OCI-LY7 (cell line): Measurements from ENCODE around the gene KDM4B. TPM values are rescaled to one million over a fixed set of nuclear protein-coding genes. Genes with fewer than 3 reads are reported as not detected.

Source experiments
- BruUV-seq: library from RNA; stranded (reverse); fragments of 400-500 nt; replicated peaks from 2 replicates; lab custom pipeline; 2021; lab: Mats Ljungman, UMichigan
- CTCF ChIA-PET: fragments of 300-600 bp; sonication (Branson Sonifier 250); formaldehyde crosslinking; loops from one replicate; lab custom pipeline; 2022; ENCODE audit warnings: antibody characterized with exemption; ENCODE audit not compliant: unreplicated experiment; lab: Charles Lee
- POLR2A ChIA-PET: fragments of 300-600 bp; sonication (Branson Sonifier 250); formaldehyde crosslinking; loops from one replicate; lab custom pipeline; 2022; ENCODE audit warnings: antibody characterized with exemption; lab: Charles Lee
- DNase-seq: peaks from one replicate; pipeline ENCODE4 v3.0.0-alpha.2; 2015; ENCODE audit warnings: low spot score
- H2AFZ ChIP-seq: fragments of 200-600 bp; sonication (generic), shearing (Covaris generic); 2 replicates; pipeline ENCODE4 v1.6.1; 2014; ENCODE audit warnings: mild to moderate bottlenecking, antibody characterized with exemption, low read length, moderate library complexity
- H3K27ac ChIP-seq: fragments of 200-600 bp; sonication (generic); 2 replicates; pipeline ENCODE4 v1.5.1; 2014; ENCODE audit warnings: mixed run types, low read depth, mild to moderate bottlenecking, moderate library complexity, low read length, inconsistent platforms; ENCODE audit not compliant: poor library complexity, severe bottlenecking
- H3K36me3 ChIP-seq: fragments of 200-600 bp; sonication (generic); 2 replicates; pipeline ENCODE4 v1.6.1; 2014; ENCODE audit warnings: mild to moderate bottlenecking, antibody characterized with exemption, low read length, moderate library complexity, mixed read lengths; ENCODE audit not compliant: insufficient read depth
- H3K4me1 ChIP-seq: fragments of 200-600 bp; sonication (generic); 2 replicates; pipeline ENCODE4 v1.5.1; 2014; ENCODE audit warnings: mild to moderate bottlenecking, low read length; ENCODE audit not compliant: insufficient read depth, poor library complexity, severe bottlenecking
- H3K4me2 ChIP-seq: fragments of 200-600 bp; sonication (generic); 2 replicates; pipeline ENCODE4 v1.6.1; 2014; ENCODE audit warnings: mild to moderate bottlenecking, low read length
- H3K4me3 ChIP-seq: fragments of 200-600 bp; sonication (generic); 2 replicates; pipeline ENCODE4 v1.5.1; 2014; ENCODE audit warnings: mild to moderate bottlenecking, low read depth, low read length; ENCODE audit not compliant: poor library complexity, severe bottlenecking
- H3K79me2 ChIP-seq: fragments of 200-600 bp; sonication (generic); 2 replicates; pipeline ENCODE4 v1.6.1; 2016; ENCODE audit warnings: low read depth, mild to moderate bottlenecking, low read length, moderate library complexity, mixed read lengths; ENCODE audit not compliant: insufficient read depth
- H3K9me2 ChIP-seq: fragments of 200-600 bp; sonication (generic); 2 replicates; pipeline ENCODE4 v1.6.1; 2016; ENCODE audit warnings: mild to moderate bottlenecking, low read length, mixed read lengths; ENCODE audit not compliant: insufficient read depth
- H3K9me3 ChIP-seq: fragments of 200-600 bp; sonication (generic); 2 replicates; pipeline ENCODE4 v1.6.1; 2014; ENCODE audit warnings: mild to moderate bottlenecking, mixed run types, low read length, mixed read lengths
- H4K20me1 ChIP-seq: fragments of 200-600 bp; sonication (generic); 2 replicates; pipeline ENCODE4 v1.6.1; 2014; ENCODE audit warnings: mild to moderate bottlenecking, antibody characterized with exemption, low read length, moderate library complexity, mixed read lengths; ENCODE audit not compliant: insufficient read depth
- EZH2phosphoT487 ChIP-seq: fragments of 200-600 bp; sonication (generic); IDR thresholded peaks from 2 replicates; pipeline ENCODE4 v1.6.1; 2018; ENCODE audit warnings: low read depth, borderline replicate concordance, mild to moderate bottlenecking, mixed run types, antibody characterized with exemption, low read length, moderate library complexity, mixed read lengths
- intact Hi-C: fragments of 100-400 bp; cut with micrococcal nuclease; formaldehyde crosslinking; loops from one replicate; pipeline ENCODE4 v1.10.0; 2022; ENCODE audit not compliant: unreplicated experiment
- total RNA-seq, 2 experiments: library from RNA; depleted of rRNA in 1 of 2; stranded (reverse); fragments of >200 nt in 1 of 2; shearing (Covaris generic) in 1 of 2; gene quantifications; 2 replicates each; pipeline ENCODE4 v1.2.3, GENCODE V29; 2014 to 2022
- TF ChIP-seq, protein P1 (sequence below): fragments of 200-600 bp; sonication (generic); conservative IDR thresholded peaks from 2 replicates; pipeline ENCODE4 v1.5.1; 2014; ENCODE audit warnings: mild to moderate bottlenecking, antibody characterized with exemption, low read length, moderate library complexity, mixed read lengths

The KDM4B gene
- total RNA-seq, 2 experiments from 2014 or later = 24.3 to 44.2 TPM

DNA sequence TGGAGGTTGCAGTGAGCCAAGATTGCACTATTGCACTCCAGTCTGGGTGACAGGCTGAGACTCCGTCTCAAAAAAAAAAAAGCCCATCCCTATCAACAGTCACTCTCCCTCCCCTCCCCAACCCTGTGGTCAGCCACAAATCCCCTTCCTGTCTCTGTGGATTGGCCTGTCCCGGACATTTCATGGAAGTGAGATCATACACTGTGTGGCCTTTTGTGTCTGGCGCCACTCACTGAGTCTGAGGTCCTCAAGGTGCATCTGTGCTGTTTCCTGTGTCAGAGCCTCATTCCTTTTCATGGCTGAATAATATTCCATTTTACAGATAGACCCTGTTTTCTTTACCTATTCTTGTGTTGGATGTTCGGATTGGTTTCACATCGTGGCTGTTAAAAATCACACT is 222.2 kb downstream of the KDM4B start:
- no TSS peak for BruUV-seq
- intact Hi-C loops = no loop called here
- Histone ChIP-seq H3K9me3 (no peaks in the 10 kb centered on the region), H3K4me3 (no peak overlapping the region), H3K27ac (no peak overlapping the region), H3K36me3 (no peaks in the 10 kb centered on the region), H3K4me1 (no peaks in the 10 kb centered on the region), H4K20me1 (no peaks in the 10 kb centered on the region), H2AFZ (no peak overlapping the region), H3K79me2 (no peaks in the 10 kb centered on the region), H3K9me2 (no peaks in the 10 kb centered on the region), H3K4me2 (no peak overlapping the region)
- TF ChIP-seq, protein P1, sequence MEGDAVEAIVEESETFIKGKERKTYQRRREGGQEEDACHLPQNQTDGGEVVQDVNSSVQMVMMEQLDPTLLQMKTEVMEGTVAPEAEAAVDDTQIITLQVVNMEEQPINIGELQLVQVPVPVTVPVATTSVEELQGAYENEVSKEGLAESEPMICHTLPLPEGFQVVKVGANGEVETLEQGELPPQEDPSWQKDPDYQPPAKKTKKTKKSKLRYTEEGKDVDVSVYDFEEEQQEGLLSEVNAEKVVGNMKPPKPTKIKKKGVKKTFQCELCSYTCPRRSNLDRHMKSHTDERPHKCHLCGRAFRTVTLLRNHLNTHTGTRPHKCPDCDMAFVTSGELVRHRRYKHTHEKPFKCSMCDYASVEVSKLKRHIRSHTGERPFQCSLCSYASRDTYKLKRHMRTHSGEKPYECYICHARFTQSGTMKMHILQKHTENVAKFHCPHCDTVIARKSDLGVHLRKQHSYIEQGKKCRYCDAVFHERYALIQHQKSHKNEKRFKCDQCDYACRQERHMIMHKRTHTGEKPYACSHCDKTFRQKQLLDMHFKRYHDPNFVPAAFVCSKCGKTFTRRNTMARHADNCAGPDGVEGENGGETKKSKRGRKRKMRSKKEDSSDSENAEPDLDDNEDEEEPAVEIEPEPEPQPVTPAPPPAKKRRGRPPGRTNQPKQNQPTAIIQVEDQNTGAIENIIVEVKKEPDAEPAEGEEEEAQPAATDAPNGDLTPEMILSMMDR = no peak
- no peak for TF ChIP-seq EZH2phosphoT487
- DNase-seq = no peak
- ChIA-PET CTCF (no interaction called here), POLR2A (no interaction called here)

DNA sequence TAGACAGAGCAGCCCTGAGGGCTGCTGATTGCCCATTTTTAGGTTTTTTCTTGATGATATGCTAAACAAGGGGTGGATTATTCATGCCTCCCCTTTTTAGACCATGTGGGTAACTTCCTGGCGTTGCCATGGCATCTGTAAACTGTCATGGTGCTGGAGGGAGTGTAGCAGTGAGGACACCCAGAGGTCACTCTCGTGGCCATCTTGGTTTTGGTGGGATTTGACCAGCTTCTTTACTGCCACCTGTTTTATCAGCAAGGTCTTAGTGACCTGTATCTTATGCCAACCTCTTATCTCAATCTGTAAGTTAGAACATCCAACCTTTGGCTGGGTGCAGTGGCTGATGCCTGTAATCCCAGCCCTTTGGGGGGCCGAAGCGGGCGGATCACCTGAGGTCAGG is 223.7 kb downstream of the KDM4B start:
- no peak for DNase-seq
- H2AFZ ChIP-seq = no peak overlapping the region
- no peak overlapping the region for H3K27ac ChIP-seq
- ChIA-PET CTCF (no interaction called here), POLR2A (no interaction called here)
- H3K79me2 ChIP-seq = no peaks in the 10 kb centered on the region
- H3K9me2 ChIP-seq = no peaks in the 10 kb centered on the region
- H3K36me3 ChIP-seq = no peaks in the 10 kb centered on the region
- no peaks in the 10 kb centered on the region for H3K4me1 ChIP-seq
- H3K4me3 ChIP-seq = no peak overlapping the region
- H3K4me2 ChIP-seq = no peak overlapping the region
- intact Hi-C loops = no loop called here
- no peak for TF ChIP-seq EZH2phosphoT487
- TF ChIP-seq, protein P1 = no peak
- H3K9me3 ChIP-seq = no peaks in the 10 kb centered on the region
- BruUV-seq = no TSS peak
- no peaks in the 10 kb centered on the region for H4K20me1 ChIP-seq

DNA sequence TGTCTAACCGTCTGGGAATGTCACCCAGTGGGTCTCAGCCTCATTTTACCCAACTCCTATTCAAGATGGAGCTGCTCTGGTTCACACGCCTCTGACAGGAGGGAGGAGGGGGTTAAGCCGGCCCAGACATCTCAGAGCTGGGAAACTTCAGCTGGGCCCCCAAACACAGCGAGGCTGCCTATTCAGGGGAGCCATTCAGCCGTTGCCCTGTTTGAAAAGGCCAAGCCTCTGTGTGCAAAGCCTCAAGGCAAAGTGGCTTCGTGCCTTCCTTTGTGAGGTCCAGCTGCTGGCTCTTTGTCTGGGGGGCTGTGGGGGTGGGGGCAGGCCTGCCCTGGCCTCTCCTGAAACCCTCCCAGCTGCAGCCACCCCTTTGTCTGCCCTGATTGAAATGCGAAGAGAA is 224.3 kb downstream of the KDM4B start:
- no peaks in the 10 kb centered on the region for H3K9me3 ChIP-seq
- no TSS peak for BruUV-seq
- H3K36me3 ChIP-seq = no peaks in the 10 kb centered on the region
- H3K4me3 ChIP-seq = no peak overlapping the region
- POLR2A ChIA-PET = no interaction called here
- TF ChIP-seq, protein P1 = no peak
- no peak for TF ChIP-seq EZH2phosphoT487
- no peaks in the 10 kb centered on the region for H4K20me1 ChIP-seq
- H3K27ac ChIP-seq = no peak overlapping the region
- H3K9me2 ChIP-seq = no peaks in the 10 kb centered on the region
- H3K4me1 ChIP-seq = no peaks in the 10 kb centered on the region
- intact Hi-C loops = no loop called here
- no peak for DNase-seq
- CTCF ChIA-PET = no interaction called here
- H3K4me2 ChIP-seq = no peak overlapping the region
- no peak overlapping the region for H2AFZ ChIP-seq
- no peaks in the 10 kb centered on the region for H3K79me2 ChIP-seq
